Keratinocyte (primary cell): Measurements from ENCODE around the gene DRGX. TPM values are rescaled to one million over a fixed set of nuclear protein-coding genes. Genes with fewer than 3 reads are reported as not detected.

Experiments used
- DNase-seq: peaks from one replicate; pipeline ENCODE4 v3.0.0-alpha.2; 2011; ENCODE audit warnings: low read depth, missing footprints, low spot score
- FAIRE-seq: peaks from 2 replicates; lab custom pipeline; 2011; peaks lifted over from hg19 to GRCh38; lab: Jason Lieb, UNC
- H2AFZ ChIP-seq: 2 replicates; pipeline ENCODE4 v1.6.0; 2012; ENCODE audit warnings: low read length, control low read depth, inconsistent platforms; ENCODE audit not compliant: control insufficient read depth
- H3K27ac ChIP-seq: 2 replicates; pipeline ENCODE4 v1.5.1; 2011; ENCODE audit warnings: low read length; ENCODE audit not compliant: control insufficient read depth, insufficient read depth
- H3K27me3 ChIP-seq: 3 replicates; pipeline ENCODE4 v1.6.0; 2011; ENCODE audit warnings: low read length; ENCODE audit not compliant: control insufficient read depth, insufficient read depth; ENCODE audit errors: extremely low read depth
- H3K36me3 ChIP-seq, 2 experiments: 2 replicates in 1 of 2; 3 replicates in 1 of 2; pipeline ENCODE4 v1.5.1; 2011; ENCODE audit warnings: low read length in 2 of 2, mild to moderate bottlenecking in 1 of 2; ENCODE audit not compliant: control insufficient read depth in 2 of 2, insufficient read depth in 2 of 2; ENCODE audit errors: extremely low read depth in 1 of 2
- H3K4me1 ChIP-seq: 3 replicates; pipeline ENCODE4 v1.5.1; 2011; ENCODE audit warnings: low read length; ENCODE audit not compliant: control insufficient read depth, insufficient read depth; ENCODE audit errors: extremely low read depth
- H3K4me2 ChIP-seq: 3 replicates; pipeline ENCODE4 v1.6.0; 2011; ENCODE audit warnings: low read depth, low read length; ENCODE audit not compliant: control insufficient read depth, insufficient read depth; ENCODE audit errors: extremely low read depth
- H3K4me3 ChIP-seq, 3 experiments: fragments of 200-600 bp in 1 of 3; sonication (generic) in 1 of 3; 2 replicates in 2 of 3; 3 replicates in 1 of 3; pipeline ENCODE4 v1.5.1; 2011 to 2016; ENCODE audit warnings: low read length in 3 of 3, mild to moderate bottlenecking in 3 of 3, control low read depth in 2 of 3, inconsistent platforms in 1 of 3, low read depth in 1 of 3, mixed read lengths in 1 of 3, mixed run types in 1 of 3, moderate library complexity in 1 of 3; ENCODE audit not compliant: control insufficient read depth in 2 of 3, insufficient read depth in 2 of 3; ENCODE audit errors: extremely low read depth in 1 of 3
- H3K79me2 ChIP-seq: 2 replicates; pipeline ENCODE4 v1.6.0; 2012; ENCODE audit warnings: low read length; ENCODE audit not compliant: control insufficient read depth, insufficient read depth
- H3K9ac ChIP-seq: 3 replicates; pipeline ENCODE4 v1.6.0; 2011; ENCODE audit warnings: low read length; ENCODE audit not compliant: control insufficient read depth, insufficient read depth; ENCODE audit errors: extremely low read depth
- H3K9me1 ChIP-seq: 3 replicates; pipeline ENCODE4 v1.6.0; 2011; ENCODE audit warnings: low read length; ENCODE audit not compliant: control insufficient read depth, insufficient read depth; ENCODE audit errors: extremely low read depth
- H3K9me3 ChIP-seq: 2 replicates; pipeline ENCODE4 v1.5.1; 2012; ENCODE audit warnings: low read depth, low read length; ENCODE audit not compliant: control insufficient read depth
- H4K20me1 ChIP-seq: 3 replicates; pipeline ENCODE4 v1.6.0; 2011; ENCODE audit warnings: low read length; ENCODE audit not compliant: control insufficient read depth, insufficient read depth; ENCODE audit errors: extremely low read depth
- EZH2 ChIP-seq: IDR thresholded peaks from one replicate; pipeline ENCODE4 v1.6.1; 2012; ENCODE audit warnings: inconsistent platforms, mild to moderate bottlenecking, low read length, moderate library complexity
- dilution Hi-C: fragments of 300-500 bp; cut with MboI; formaldehyde crosslinking; loops from one replicate; pipeline ENCODE4 v1.7.0; 2020; ENCODE audit warnings: low sequenced_read_pairs; ENCODE audit not compliant: extremely low pct_ligation_motif_present
- polyA plus RNA-seq, 5 experiments: library from polyadenylated mRNA; depleted of rRNA in 3 of 5; stranded (reverse) in 3 of 5; stranded (forward) in 1 of 5; unstranded in 1 of 5; fragments of >200 nt; gene quantifications; 1 replicate in 1 of 5; 2 replicates in 3 of 5; 3 replicates in 1 of 5; pipeline versions ENCODE4 v1.2.1 to v1.2.3, GENCODE V29; 2011 to 2012; ENCODE audit warnings: missing spikeins in 2 of 5, low read depth in 1 of 5, low replicate concordance in 1 of 5
- TF ChIP-seq, protein P1 (sequence below), 3 experiments: IDR thresholded peaks in 1 of 3; conservative IDR thresholded peaks in 1 of 3; optimal IDR thresholded peaks in 1 of 3; 2 replicates in 2 of 3; 3 replicates in 1 of 3; pipeline versions ENCODE3 to v1.5.1; 2011; ENCODE audit warnings: low read length in 3 of 3, mild to moderate bottlenecking in 3 of 3, moderate library complexity in 2 of 3, control low read depth in 1 of 3, inconsistent platforms in 1 of 3; ENCODE audit not compliant: insufficient read depth in 2 of 3; ENCODE audit errors: extremely low read depth in 1 of 3

Gene DRGX
- polyA plus RNA-seq, 1 donor (not counting 4 experiments of a cell fraction or from before 2014, with no cell fraction given): not detected

DNA sequence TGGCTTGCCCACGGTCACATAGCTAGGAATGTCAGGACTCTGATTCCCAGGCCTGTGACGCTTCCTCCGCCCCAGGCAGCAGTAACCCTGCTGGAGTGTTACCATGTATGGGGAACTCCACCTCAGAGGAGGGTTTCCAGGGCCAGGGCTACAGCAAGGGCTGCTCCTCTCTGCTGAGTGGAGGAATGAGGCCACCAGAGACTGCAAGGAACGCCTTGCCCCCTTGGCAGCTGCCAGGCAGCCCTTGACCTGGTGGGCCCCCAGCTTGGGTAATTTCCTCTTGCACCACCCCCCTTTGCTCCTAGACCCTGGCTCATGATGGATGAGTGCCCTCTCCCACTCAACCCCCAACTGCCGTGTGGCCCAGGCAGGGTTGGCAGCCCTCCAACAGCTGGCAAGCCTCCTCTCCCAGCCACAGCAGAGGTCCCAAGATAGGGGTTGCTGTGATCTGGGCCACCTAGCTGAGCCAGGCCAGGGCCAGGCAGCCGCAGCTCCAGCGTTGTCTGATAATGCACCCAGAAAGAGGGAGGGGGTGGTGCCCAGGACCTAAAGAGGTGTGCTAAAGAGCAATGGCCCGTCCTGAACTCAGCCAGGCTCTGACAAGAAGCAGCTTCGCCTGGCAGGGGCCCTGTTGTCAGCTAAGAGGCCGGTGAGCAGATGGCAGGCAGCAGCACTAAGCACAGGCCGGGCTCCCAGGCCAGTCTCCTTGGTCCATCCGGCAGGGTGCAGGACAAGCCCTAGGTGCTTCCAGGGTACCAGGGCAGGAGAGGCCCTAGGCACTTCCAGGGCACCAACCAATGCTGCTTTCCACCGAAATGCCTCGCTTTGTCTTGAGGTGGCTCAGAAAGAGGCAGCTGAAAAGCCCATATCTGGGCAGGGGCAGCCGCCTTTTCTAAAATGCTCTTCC is 35.4 kb downstream of the DRGX start:
- Histone ChIP-seq H3K36me3 (no peaks in the 10 kb centered on the region), H3K79me2 (no peaks in the 10 kb centered on the region), H3K4me3 (no peak overlapping the region), H2AFZ (no peak overlapping the region), H3K27ac (no peak overlapping the region), H3K9ac (no peak overlapping the region), H3K9me1 (no peaks in the 10 kb centered on the region), H3K4me2 (no peak overlapping the region), H3K4me1 (peaks cover 5% of the 10 kb centered on the region), H4K20me1 (no peaks in the 10 kb centered on the region), H3K9me3 (no peaks in the 10 kb centered on the region), H3K27me3 (no peaks in the 10 kb centered on the region)
- TF ChIP-seq, protein P1, sequence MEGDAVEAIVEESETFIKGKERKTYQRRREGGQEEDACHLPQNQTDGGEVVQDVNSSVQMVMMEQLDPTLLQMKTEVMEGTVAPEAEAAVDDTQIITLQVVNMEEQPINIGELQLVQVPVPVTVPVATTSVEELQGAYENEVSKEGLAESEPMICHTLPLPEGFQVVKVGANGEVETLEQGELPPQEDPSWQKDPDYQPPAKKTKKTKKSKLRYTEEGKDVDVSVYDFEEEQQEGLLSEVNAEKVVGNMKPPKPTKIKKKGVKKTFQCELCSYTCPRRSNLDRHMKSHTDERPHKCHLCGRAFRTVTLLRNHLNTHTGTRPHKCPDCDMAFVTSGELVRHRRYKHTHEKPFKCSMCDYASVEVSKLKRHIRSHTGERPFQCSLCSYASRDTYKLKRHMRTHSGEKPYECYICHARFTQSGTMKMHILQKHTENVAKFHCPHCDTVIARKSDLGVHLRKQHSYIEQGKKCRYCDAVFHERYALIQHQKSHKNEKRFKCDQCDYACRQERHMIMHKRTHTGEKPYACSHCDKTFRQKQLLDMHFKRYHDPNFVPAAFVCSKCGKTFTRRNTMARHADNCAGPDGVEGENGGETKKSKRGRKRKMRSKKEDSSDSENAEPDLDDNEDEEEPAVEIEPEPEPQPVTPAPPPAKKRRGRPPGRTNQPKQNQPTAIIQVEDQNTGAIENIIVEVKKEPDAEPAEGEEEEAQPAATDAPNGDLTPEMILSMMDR (optimal IDR thresholded peaks at IDR 0.05 in 1 of 3, IDR thresholded peaks at IDR 0.05 in 1 of 3, conservative IDR thresholded peaks at IDR 0.05 in 1 of 3; ENCODE audit: extremely low read depth in 1 of 3, insufficient read depth in 2 of 3, low read length in 3 of 3): no peak
- TF ChIP-seq EZH2: no peak
- dilution Hi-C loops: no loop called here
- FAIRE-seq: no peak
- no peak for DNase-seq

DNA sequence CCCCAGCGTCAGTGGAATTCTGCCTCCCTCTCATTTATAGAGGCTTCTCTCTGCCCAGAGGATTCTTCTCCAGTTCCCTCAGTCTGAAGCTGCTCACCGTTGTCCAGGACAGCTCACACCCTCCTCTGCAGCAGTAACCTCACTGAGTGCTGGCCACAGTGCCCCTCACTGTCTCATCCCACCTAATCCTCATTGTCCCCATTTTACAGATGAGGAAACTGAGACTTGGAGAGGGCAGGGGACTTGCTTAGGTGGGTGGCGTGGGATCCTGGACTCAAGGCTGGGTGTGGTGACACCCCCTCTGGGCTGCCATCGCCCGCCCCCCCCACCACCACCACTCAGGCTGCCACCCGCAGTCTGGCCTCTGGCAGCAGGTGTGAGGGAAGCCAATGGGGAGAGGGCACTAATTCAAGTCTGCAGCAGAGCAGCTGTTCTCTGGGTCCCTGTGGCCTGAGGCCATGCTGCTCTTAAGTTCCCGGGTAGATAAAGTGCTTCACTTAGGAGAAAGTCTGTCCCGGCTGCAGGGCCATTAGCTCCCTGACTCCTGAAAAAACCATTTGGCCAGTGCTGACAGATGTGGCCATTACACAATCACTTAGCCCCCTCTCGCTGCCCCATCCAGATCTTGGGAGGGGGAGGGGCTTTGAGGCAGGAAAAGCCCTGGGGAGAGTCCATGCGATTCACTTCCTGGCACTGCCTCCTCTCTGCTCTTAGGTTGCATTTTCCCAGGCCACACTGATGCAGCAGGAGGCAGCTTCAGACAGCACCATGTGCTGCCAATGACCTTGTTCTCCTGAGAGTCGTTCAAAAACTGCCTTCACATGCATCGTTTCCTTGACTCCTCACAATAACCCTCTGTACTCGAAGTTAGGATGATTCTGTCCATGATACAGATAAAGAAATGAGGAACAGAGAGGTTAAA is 36.3 kb downstream of the DRGX start:
- no peaks in the 10 kb centered on the region for H3K9me3 ChIP-seq
- DNase-seq (no peak), FAIRE-seq (no peak)
- no peaks in the 10 kb centered on the region for H3K9me1 ChIP-seq
- no peaks in the 10 kb centered on the region for H3K79me2 ChIP-seq
- no peak overlapping the region for H3K9ac ChIP-seq
- H3K27me3 ChIP-seq: no peaks in the 10 kb centered on the region
- no peak overlapping the region for H3K4me2 ChIP-seq
- TF ChIP-seq EZH2: no peak
- no peak overlapping the region for H2AFZ ChIP-seq
- no peaks in the 10 kb centered on the region for H3K36me3 ChIP-seq
- peaks cover 5% of the 10 kb centered on the region for H3K4me1 ChIP-seq
- H3K27ac ChIP-seq: no peak overlapping the region
- dilution Hi-C loops: no loop called here
- H4K20me1 ChIP-seq: no peaks in the 10 kb centered on the region
- H3K4me3 ChIP-seq: no peak overlapping the region
